Mononuclear cell (primary cell): ENCODE measurements around the gene STMN3. TPM values are rescaled to one million over a fixed set of nuclear protein-coding genes. Genes with fewer than 3 reads are reported as not detected.

Experiments
- H3K27me3 ChIP-seq: 2 replicates; pipeline ENCODE4 v1.6.0; 2011; ENCODE audit warnings: low read length, control low read depth; ENCODE audit not compliant: insufficient read depth
- H3K4me1 ChIP-seq: 2 replicates; pipeline ENCODE4 v1.5.1; 2011; ENCODE audit warnings: mild to moderate bottlenecking, low read length, control low read depth; ENCODE audit not compliant: insufficient read depth
- H3K4me3 ChIP-seq: 2 replicates; pipeline ENCODE4 v1.5.1; 2011; ENCODE audit warnings: mild to moderate bottlenecking, low read length, moderate library complexity
- H3K9me3 ChIP-seq: 2 replicates; pipeline ENCODE4 v1.5.1; 2011; ENCODE audit warnings: low read depth, mild to moderate bottlenecking, control low read depth, low read length
- total RNA-seq: library from RNA; depleted of rRNA; stranded (reverse); fragments of >200 nt; gene quantifications from one replicate; pipeline ENCODE4 v1.2.3, GENCODE V29; 2012

Gene STMN3
- total RNA-seq, 1 donor: 14.5 TPM

GRCh38 chr20:63694584-63695423 is 41.6 kb upstream of the STMN3 start:
- Histone ChIP-seq H3K9me3 (no peaks in the 10 kb centered on the region), H3K4me1 (peaks cover 18% of the 10 kb centered on the region), H3K4me3 (no peak overlapping the region), H3K27me3 (no peaks in the 10 kb centered on the region)

GRCh38 chr20:63693733-63694583 is 40.7 kb upstream of the STMN3 start:
- Histone ChIP-seq H3K27me3 (no peaks in the 10 kb centered on the region), H3K4me3 (no peak overlapping the region), H3K4me1 (peaks cover 18% of the 10 kb centered on the region), H3K9me3 (no peaks in the 10 kb centered on the region)

GRCh38 chr20:63693083-63693732 is 40.0 kb upstream of the STMN3 start:
- peaks cover 18% of the 10 kb centered on the region for H3K4me1 ChIP-seq
- H3K4me3 ChIP-seq: no peak overlapping the region
- no peaks in the 10 kb centered on the region for H3K9me3 ChIP-seq
- H3K27me3 ChIP-seq: no peaks in the 10 kb centered on the region

GRCh38 chr20:63692436-63693082 is 39.3 kb upstream of the STMN3 start:
- Histone ChIP-seq H3K27me3 (no peaks in the 10 kb centered on the region), H3K9me3 (no peaks in the 10 kb centered on the region), H3K4me3 (no peak overlapping the region), H3K4me1 (peaks cover 22% of the 10 kb centered on the region)

GRCh38 chr20:63691711-63692435 is 38.6 kb upstream of the STMN3 start:
- H3K27me3 ChIP-seq: no peaks in the 10 kb centered on the region
- peaks cover 22% of the 10 kb centered on the region for H3K4me1 ChIP-seq
- no peaks in the 10 kb centered on the region for H3K9me3 ChIP-seq
- no peak overlapping the region for H3K4me3 ChIP-seq

- Histone ChIP-seq H3K27me3 (no peaks in the 10 kb centered on the region), H3K4me3 (no peak overlapping the region), H3K9me3 (no peaks in the 10 kb centered on the region), H3K4me1 (peaks cover 24% of the 10 kb centered on the region)
These were observed 37.9 kb upstream of the STMN3 start for GRCh38 chr20:63690898-63691710.

GRCh38 chr20:63690003-63690897 is 37.0 kb upstream of the STMN3 start:
- Histone ChIP-seq H3K27me3 (no peaks in the 10 kb centered on the region), H3K9me3 (no peaks in the 10 kb centered on the region), H3K4me3 (no peak overlapping the region), H3K4me1 (peaks cover 28% of the 10 kb centered on the region)

- Histone ChIP-seq H3K4me1 (peaks cover 33% of the 10 kb centered on the region), H3K4me3 (no peak overlapping the region), H3K27me3 (no peaks in the 10 kb centered on the region), H3K9me3 (no peaks in the 10 kb centered on the region)
These were observed 36.1 kb upstream of the STMN3 start for GRCh38 chr20:63689046-63690002.

GRCh38 chr20:63688228-63689045 is 35.2 kb upstream of the STMN3 start:
- H3K4me1 ChIP-seq: peaks cover 33% of the 10 kb centered on the region
- H3K4me3 ChIP-seq: no peak overlapping the region
- H3K9me3 ChIP-seq: no peaks in the 10 kb centered on the region
- H3K27me3 ChIP-seq: no peaks in the 10 kb centered on the region

GRCh38 chr20:63687419-63688178 is 34.4 kb upstream of the STMN3 start:
- Histone ChIP-seq H3K9me3 (no peaks in the 10 kb centered on the region), H3K27me3 (no peaks in the 10 kb centered on the region), H3K4me3 (no peak overlapping the region), H3K4me1 (peaks cover 33% of the 10 kb centered on the region)
